Fibroblast of pulmonary artery (primary cell): Measurements from ENCODE around the gene CELSR2.

ENCODE experiments used
- DNase-seq: peaks from one replicate; pipeline ENCODE4 v3.0.0-alpha.2; 2010; ENCODE audit warnings: low read depth
- H3K4me3 ChIP-seq: replicated peaks from 2 replicates; pipeline ENCODE4 v1.5.1; 2011; ENCODE audit warnings: low read depth, mild to moderate bottlenecking, control low read depth, low read length, moderate library complexity
- TF ChIP-seq, protein P1 (sequence below): IDR thresholded peaks from 2 replicates; pipeline ENCODE4 v1.5.1; 2011; ENCODE audit warnings: mild to moderate bottlenecking, control low read depth, low read length, inconsistent platforms; ENCODE audit errors: missing control alignments

The CELSR2 gene

DNA sequence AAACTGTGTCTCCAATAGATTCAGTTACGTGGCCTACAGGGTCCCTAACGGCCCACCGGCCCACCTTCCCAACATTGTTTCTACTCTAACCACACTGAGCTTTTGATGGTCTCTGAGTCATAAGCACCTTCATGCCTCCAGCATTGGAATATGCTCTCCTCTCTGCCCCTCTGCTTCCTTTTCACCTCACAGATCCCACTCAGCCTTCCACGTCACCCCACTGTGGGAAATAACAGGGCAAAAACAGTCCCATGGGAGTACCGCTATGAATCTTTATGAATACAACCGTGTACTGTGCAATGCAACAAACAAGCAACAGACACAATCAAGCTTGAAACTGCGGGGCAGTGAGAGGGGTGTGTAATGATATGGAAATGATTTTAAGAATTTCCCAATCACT lies 40.9 kb upstream of the CELSR2 start:
- no peak overlapping the region for H3K4me3 ChIP-seq

DNA sequence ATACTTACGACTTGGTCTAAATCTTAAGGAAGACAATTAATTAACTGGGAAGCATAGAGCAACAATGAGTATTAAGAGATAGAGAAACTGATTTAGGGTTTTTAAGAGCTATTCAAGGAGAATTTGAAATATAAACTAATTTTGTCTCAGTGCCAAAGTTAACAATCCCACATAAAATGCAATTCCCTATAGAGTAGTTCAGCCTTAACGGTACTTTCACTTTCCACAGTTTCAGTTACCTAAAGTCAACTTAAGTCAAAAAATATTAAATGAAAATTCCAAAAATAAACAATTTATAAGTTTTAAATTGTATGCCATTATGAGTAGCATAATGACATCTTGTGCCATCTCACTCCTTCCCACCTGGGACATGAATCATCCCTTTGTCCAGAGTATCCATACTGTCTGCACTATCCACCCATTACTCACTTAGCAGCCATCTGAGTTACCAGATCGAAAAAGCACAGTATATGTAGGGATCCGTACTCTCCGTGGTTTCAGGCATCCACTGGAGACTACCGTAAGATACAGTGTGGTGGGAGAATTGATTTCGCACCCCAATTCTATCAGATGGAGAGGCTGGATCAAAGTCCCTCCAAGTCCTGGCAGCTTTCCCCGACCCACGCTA lies 40.4 kb upstream of the CELSR2 start:
- no peak for DNase-seq
- TF ChIP-seq, protein P1, sequence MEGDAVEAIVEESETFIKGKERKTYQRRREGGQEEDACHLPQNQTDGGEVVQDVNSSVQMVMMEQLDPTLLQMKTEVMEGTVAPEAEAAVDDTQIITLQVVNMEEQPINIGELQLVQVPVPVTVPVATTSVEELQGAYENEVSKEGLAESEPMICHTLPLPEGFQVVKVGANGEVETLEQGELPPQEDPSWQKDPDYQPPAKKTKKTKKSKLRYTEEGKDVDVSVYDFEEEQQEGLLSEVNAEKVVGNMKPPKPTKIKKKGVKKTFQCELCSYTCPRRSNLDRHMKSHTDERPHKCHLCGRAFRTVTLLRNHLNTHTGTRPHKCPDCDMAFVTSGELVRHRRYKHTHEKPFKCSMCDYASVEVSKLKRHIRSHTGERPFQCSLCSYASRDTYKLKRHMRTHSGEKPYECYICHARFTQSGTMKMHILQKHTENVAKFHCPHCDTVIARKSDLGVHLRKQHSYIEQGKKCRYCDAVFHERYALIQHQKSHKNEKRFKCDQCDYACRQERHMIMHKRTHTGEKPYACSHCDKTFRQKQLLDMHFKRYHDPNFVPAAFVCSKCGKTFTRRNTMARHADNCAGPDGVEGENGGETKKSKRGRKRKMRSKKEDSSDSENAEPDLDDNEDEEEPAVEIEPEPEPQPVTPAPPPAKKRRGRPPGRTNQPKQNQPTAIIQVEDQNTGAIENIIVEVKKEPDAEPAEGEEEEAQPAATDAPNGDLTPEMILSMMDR: no peak
- peak overlapping the region; percentile 11 for H3K4me3 ChIP-seq

More for the DNA sequence above, 40.9 kb upstream of the CELSR2 start:
- DNase-seq: no peak
- TF ChIP-seq, protein P1: no peak

DNA sequence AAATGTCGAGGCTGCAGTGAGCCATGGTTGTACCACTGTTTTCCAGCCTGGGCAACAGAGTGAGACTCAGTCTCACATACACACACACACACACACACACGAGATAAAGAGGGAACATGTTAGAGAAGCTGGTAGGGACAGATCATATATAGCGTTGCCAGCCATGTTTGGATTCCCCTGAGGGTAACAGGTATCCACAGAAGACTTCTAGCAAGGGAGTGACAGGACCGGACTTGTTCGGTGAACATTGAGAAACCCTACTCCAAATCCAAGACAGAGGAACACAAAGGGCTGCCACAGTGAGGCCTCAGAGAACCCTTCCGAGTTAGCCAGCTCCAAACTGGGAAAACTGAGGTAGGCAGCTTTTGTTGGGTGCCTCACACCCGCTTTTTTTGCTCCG lies 39.3 kb upstream of the CELSR2 start:
- DNase-seq: no peak
- no peak overlapping the region for H3K4me3 ChIP-seq
- TF ChIP-seq, protein P1: no peak

DNA sequence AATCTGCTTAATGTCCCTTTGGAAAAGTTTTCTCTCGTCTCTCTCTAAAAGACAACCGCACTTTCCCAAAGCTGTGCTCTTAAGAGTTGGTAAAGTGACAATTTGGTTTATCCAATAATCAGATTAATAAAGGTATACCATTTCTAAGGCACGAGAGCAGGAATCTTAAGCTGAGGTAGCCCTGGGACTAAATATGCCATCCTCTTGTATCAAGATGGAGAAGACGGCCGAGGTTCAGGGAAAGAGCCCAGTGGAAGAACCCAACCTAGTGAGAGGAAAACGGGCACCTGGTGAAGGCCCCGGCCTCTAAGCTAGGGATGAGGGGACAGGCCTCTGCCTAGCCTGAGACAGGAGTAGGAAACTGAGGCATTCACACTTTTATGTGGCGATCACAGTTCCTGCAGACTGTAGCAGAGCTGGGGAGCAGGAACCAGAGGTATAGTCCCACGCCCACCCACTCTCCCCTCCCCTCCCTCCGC lies 36.0 kb upstream of the CELSR2 start:
- peak overlapping the region; percentile 97 for H3K4me3 ChIP-seq
- TF ChIP-seq, protein P1: no peak
- no peak for DNase-seq

DNA sequence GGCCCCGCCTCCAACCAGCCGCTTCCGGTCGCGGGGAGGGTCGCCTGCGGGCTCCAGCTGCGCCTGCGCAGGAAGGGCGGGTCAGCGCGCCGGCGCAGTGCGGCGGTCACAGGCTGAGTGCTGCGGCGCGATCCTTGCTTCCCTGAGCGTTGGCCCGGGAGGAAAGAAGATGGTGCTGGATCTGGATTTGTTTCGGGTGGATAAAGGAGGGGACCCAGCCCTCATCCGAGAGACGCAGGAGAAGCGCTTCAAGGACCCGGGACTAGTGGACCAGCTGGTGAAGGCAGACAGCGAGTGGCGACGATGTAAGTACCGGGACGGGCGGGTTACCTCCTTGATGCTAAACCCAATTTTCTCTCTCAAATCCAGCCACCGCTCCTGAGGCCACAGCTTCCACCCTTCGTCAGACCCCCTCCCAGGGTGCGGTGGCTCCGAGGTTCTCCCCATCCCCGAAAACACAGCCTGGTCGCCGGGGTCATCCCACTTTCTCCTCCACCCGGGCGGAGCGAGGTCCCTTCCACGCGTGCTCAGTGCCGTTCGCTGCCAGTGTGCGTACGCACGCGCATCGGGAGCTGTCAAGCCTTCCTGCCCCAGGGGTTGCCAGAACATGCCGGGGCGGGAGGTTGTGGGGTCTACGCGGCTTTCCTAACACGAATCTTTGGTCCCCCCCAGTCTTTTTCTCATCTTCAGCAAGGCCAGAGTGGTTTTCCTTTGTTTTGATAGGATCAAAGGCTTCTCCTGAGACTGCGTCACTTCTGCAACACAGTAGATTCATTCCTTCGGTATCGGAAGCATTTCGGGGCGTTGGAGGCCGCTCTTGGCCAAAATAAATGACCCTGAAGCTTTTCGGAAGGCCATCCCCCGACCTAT lies 35.3 kb upstream of the CELSR2 start, which contains the start of gene SARS1:
Gene SARS1 (plus strand): TSS at position 95 of the 870 bp plus-strand sequence. CDS start 75 bp downstream, at position 170.
- TF ChIP-seq, protein P1: no peak
- DNase-seq: peak; percentile 84

DNA sequence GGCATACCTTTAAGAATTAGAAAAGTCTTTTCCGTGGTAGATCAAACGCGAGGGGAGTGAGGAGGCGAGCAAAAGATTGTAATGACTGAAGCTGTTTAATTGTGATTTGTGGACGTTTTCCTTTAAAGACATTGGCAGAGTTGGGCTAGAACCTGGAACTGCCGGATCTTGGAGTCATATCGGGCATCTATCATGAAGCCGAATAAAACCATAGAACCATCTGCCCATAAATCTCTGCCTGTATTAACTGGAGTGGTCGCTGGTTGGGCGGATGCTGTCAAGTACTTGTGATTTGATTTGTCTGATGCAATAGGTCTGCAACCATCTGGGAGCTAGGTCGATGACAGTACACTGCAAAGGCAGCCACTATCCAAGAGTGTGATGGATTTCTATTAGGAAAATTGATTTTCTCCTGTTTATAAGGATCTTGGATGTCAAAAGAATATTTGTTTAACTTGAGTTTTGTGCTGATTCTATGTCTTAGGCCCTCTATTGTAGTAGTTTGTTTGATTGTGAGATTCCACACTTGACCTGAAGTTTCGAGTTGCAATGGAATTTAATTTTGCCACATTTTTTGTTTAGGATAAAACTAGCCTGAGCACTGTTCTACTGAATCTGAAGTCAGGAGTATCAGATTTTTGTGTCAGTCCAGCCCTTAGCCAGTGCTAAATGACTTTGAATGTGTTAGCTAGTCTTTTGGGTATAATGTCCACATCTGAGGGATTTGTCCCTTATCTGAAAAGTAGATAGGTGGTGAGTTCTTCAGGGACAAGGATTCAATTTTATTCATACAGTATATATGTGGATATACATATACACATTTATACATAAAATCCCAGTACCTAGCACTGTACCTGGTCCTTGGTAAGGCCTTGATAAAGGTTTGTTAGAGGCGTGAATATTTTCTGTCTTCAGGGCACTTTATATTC lies 34.4 kb upstream of the CELSR2 start:
- peak overlapping the region; percentile 97 for H3K4me3 ChIP-seq
- TF ChIP-seq, protein P1: no peak
- peak; percentile 88 for DNase-seq

More for the DNA sequence above, 35.3 kb upstream of the CELSR2 start, which contains the start of gene SARS1:
- peak within 1 kb of the TSS; percentile 97 for H3K4me3 ChIP-seq
